ENCODE data around the gene CD40LG. TPM values are rescaled to one million over a fixed set of nuclear protein-coding genes. Genes with fewer than 3 reads are reported as not detected.

The CD40LG gene
- total RNA-seq, 1 experiment from 2014 or later, result not detected

DNA sequence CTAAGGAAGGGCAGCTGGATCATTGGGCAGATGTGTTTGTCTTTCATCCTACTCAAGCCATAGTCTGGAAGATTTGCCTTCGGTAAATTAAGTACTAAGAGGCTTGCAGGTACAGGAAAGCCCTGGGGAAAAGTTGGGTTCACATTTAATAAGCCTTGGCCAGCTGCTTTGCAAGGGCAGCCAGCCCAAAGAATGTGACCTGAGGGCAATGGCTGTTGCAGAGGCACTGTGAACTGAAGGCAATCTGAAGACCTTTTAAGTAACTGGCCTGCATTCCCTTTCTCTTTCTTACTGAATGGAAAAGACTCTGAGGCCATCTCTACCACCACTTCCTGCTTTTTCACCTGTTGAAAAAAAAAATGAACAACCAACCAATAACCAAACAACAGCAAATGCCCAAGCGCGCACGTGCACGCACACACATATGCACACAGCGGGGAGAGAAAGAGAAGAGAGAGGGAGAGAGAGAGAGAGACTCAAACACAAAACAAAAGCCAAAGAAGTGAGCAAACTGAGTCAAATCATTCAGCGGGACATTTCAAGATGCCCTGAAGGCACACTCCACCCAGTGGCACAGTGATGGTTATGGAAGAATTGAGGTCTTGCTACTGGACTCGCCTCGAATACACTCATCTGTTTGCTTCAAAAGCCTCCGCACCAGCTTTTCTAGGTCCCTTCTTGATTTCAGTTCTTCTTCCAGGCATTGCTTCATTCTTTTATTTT is 19.6 kb downstream of the CD40LG start:
- Histone ChIP-seq H4K8ac (replicated peaks; ENCODE audit: insufficient read length, low read depth, low read length) (no peak overlapping the region), H3K4ac (ENCODE audit: low read depth, low read length) (no peak overlapping the region), H3K18ac (ENCODE audit: insufficient read length, low read depth, low read length) (no peak overlapping the region), H2BK15ac (ENCODE audit: low read depth, low read length) (no peak overlapping the region), H4K20me1 (ENCODE audit: control insufficient read depth, insufficient read depth, insufficient read length) (no peaks in the 10 kb centered on the region), H3K4me1 (ENCODE audit: insufficient read depth, low read length) (no peaks in the 10 kb centered on the region), H2BK5ac (ENCODE audit: insufficient read length, low read length) (no peak overlapping the region), H2BK12ac (ENCODE audit: insufficient read length, low read depth, low read length) (no peak overlapping the region), H2AK5ac (ENCODE audit: insufficient read length, low read length) (no peak overlapping the region), H3K9me3 (ENCODE audit: control insufficient read depth, low read depth, low read length) (peaks cover 60% of the 10 kb centered on the region), H3T11ph (ENCODE audit: low read length) (no peak overlapping the region), H3K23me2 (ENCODE audit: insufficient read length, low read depth, low read length, poor library complexity, severe bottlenecking) (no peaks in the 10 kb centered on the region), H3K79me2 (ENCODE audit: insufficient read depth, low read length) (no peaks in the 10 kb centered on the region), H3K14ac (ENCODE audit: insufficient read depth, low read length) (no peak overlapping the region), H3K23ac (ENCODE audit: insufficient read length, low read depth, low read length) (no peak overlapping the region), H4K91ac (ENCODE audit: insufficient read length, low read depth, low read length) (no peak overlapping the region), H3K27me3 (ENCODE audit: insufficient read depth, low read length) (no peaks in the 10 kb centered on the region), H4K5ac (ENCODE audit: insufficient read length, low read depth, low read length) (no peak overlapping the region), H3K56ac (ENCODE audit: insufficient read length, low read depth, low read length) (no peak overlapping the region), H3K79me1 (ENCODE audit: insufficient read depth, low read depth, low read length, poor library complexity, severe bottlenecking) (no peaks in the 10 kb centered on the region), H2BK20ac (ENCODE audit: low read depth, low read length, poor library complexity, severe bottlenecking) (no peak overlapping the region), H3K4me2 (ENCODE audit: insufficient read depth, insufficient read length, low read length) (no peak overlapping the region), H3K27ac (ENCODE audit: insufficient read length, low read depth, low read length) (no peak overlapping the region), H2BK120ac (ENCODE audit: low read depth, low read length, poor library complexity, severe bottlenecking) (no peak overlapping the region), H3K9ac (ENCODE audit: extremely low read depth, insufficient read length, low read length) (no peak overlapping the region), H2AFZ (ENCODE audit: low read length) (no peak overlapping the region)
- Mint-ChIP-seq H3K36me3 (ENCODE audit: insufficient read depth in 1 of 3, low read depth in 3 of 3) (peaks cover 0 to 9% (median 3%) of the 10 kb centered on the region in 3 experiments; a peak in 5 of 7 replicates), H3K4me1 (no peaks in the 10 kb centered on the region), H3K27me3 (ENCODE audit: low read depth) (peaks cover 3% of the 10 kb centered on the region; the same call in 1 of the 2 replicates), H3K27ac (no peak overlapping the region), H3K4me3 (no peak overlapping the region), H3K9me3 (peaks cover 60 to 62% of the 10 kb centered on the region in 2 experiments)
- no peak for DNase-seq
- no CpG with 5 or more reads among the region's 10 CpGs for WGBS (ENCODE audit: extremely low coverage, insufficient read length, low lambda C conversion rate)
- TF ChIP-seq, protein P1, sequence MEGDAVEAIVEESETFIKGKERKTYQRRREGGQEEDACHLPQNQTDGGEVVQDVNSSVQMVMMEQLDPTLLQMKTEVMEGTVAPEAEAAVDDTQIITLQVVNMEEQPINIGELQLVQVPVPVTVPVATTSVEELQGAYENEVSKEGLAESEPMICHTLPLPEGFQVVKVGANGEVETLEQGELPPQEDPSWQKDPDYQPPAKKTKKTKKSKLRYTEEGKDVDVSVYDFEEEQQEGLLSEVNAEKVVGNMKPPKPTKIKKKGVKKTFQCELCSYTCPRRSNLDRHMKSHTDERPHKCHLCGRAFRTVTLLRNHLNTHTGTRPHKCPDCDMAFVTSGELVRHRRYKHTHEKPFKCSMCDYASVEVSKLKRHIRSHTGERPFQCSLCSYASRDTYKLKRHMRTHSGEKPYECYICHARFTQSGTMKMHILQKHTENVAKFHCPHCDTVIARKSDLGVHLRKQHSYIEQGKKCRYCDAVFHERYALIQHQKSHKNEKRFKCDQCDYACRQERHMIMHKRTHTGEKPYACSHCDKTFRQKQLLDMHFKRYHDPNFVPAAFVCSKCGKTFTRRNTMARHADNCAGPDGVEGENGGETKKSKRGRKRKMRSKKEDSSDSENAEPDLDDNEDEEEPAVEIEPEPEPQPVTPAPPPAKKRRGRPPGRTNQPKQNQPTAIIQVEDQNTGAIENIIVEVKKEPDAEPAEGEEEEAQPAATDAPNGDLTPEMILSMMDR (conservative IDR thresholded peaks at IDR 0.05), result no peak

Measured in H9 (cell line).